Measurements from ENCODE around the gene ZNF366.

ZNF366 gene

GRCh38 chr5:72463449-72464052 is 43.7 kb downstream of the ZNF366 start:
- no peak for DNase-seq

GRCh38 chr5:72460413-72460812 is 46.8 kb downstream of the ZNF366 start:
- DNase-seq, result no peak

GRCh38 chr5:72459913-72460312 is 47.3 kb downstream of the ZNF366 start:
- DNase-seq, result no peak

GRCh38 chr5:72459089-72459661 is 48.0 kb downstream of the ZNF366 start:
- no peak for DNase-seq

GRCh38 chr5:72458407-72458806 is 48.8 kb downstream of the ZNF366 start:
- no peak for DNase-seq

- DNase-seq, result no peak
These were observed 49.7 kb downstream of the ZNF366 start for GRCh38 chr5:72457491-72457890.

GRCh38 chr5:72456391-72457074 is 50.7 kb downstream of the ZNF366 start:
- no peak for DNase-seq

- no peak for DNase-seq
These were observed 51.7 kb downstream of the ZNF366 start for GRCh38 chr5:72455476-72455875.

- no peak for DNase-seq
These were observed 52.2 kb downstream of the ZNF366 start for GRCh38 chr5:72454996-72455395.

- DNase-seq, result no peak
These were observed 53.9 kb downstream of the ZNF366 start for GRCh38 chr5:72453246-72453775.

GRCh38 chr5:72452515-72453245 is 54.5 kb downstream of the ZNF366 start:
- peak; percentile 57 for DNase-seq

- DNase-seq, result peak; percentile 81
These were observed 55.3 kb downstream of the ZNF366 start for GRCh38 chr5:72451741-72452505.

- no peak for DNase-seq
These were observed 58.8 kb downstream of the ZNF366 start for GRCh38 chr5:72448368-72448767.

- no peak for DNase-seq
These were observed 59.5 kb downstream of the ZNF366 start for GRCh38 chr5:72447751-72448150.

- no peak for DNase-seq
These were observed 61.2 kb downstream of the ZNF366 start for GRCh38 chr5:72445969-72446368.

- DNase-seq, result no peak
These were observed 63.3 kb downstream of the ZNF366 start for GRCh38 chr5:72443883-72444282.

- no peak for DNase-seq
These were observed 65.2 kb downstream of the ZNF366 start for GRCh38 chr5:72441862-72442540.

- no peak for DNase-seq
These were observed 66.0 kb downstream of the ZNF366 start for GRCh38 chr5:72441094-72441723.

GRCh38 chr5:72440207-72440638 is 67.0 kb downstream of the ZNF366 start:
- DNase-seq, result no peak

- DNase-seq, result no peak
These were observed 68.0 kb downstream of the ZNF366 start for GRCh38 chr5:72439192-72439591.

GRCh38 chr5:72438141-72438540 is 69.1 kb downstream of the ZNF366 start:
- DNase-seq, result no peak
